K562 (cell line): ENCODE measurements around the gene CMIP.

Experiments used
- CBX3 ChIP-seq, 2 experiments: IDR thresholded peaks; 1 replicate in 1 of 2; 2 replicates in 1 of 2; pipeline ENCODE4 v1.6.1; 2012; ENCODE audit warnings: inconsistent platforms in 2 of 2, low read length in 2 of 2, borderline replicate concordance in 1 of 2, control low read depth in 1 of 2
- PATZ1 ChIP-seq: fragments of 250-450 bp; sonication (Bioruptor Pico); IDR thresholded peaks from 2 replicates; pipeline ENCODE4 v1.5.0; 2020; ENCODE audit warnings: mild to moderate bottlenecking, borderline replicate concordance
- SMC3 ChIP-seq: conservative IDR thresholded peaks from 2 replicates; pipeline ENCODE4 v1.6.1; 2011; ENCODE audit warnings: low read depth, low read length, improper control_type of control experiment; ENCODE audit not compliant: insufficient read depth
- SREBF1 ChIP-seq: fragments of 150-350 bp; IDR thresholded peaks from 2 replicates; pipeline ENCODE4 v1.6.1; 2014; ENCODE audit warnings: antibody characterized with exemption, low read depth, low read length, borderline replicate concordance

- no peak for TF ChIP-seq SREBF1
- TF ChIP-seq SMC3: no peak
- no peak for TF ChIP-seq CBX3 (IDR thresholded peaks at IDR 0.05; ENCODE audit: borderline replicate concordance in 1 of 2, low read length in 2 of 2)
- TF ChIP-seq PATZ1: no peak
Measured at GRCh38 chr16:81445966-81446906, 1.6 kb downstream of the CMIP start.
